Fibroblast of pulmonary artery (primary cell): ENCODE results near the gene BCAS1.

Source experiments
- DNase-seq: peaks from one replicate; pipeline ENCODE4 v3.0.0-alpha.2; 2010; ENCODE audit warnings: low read depth
- H3K4me3 ChIP-seq: replicated peaks from 2 replicates; pipeline ENCODE4 v1.5.1; 2011; ENCODE audit warnings: low read depth, mild to moderate bottlenecking, control low read depth, low read length, moderate library complexity
- TF ChIP-seq, protein P1 (sequence below): IDR thresholded peaks from 2 replicates; pipeline ENCODE4 v1.5.1; 2011; ENCODE audit warnings: mild to moderate bottlenecking, control low read depth, low read length, inconsistent platforms; ENCODE audit errors: missing control alignments

BCAS1 gene

DNA sequence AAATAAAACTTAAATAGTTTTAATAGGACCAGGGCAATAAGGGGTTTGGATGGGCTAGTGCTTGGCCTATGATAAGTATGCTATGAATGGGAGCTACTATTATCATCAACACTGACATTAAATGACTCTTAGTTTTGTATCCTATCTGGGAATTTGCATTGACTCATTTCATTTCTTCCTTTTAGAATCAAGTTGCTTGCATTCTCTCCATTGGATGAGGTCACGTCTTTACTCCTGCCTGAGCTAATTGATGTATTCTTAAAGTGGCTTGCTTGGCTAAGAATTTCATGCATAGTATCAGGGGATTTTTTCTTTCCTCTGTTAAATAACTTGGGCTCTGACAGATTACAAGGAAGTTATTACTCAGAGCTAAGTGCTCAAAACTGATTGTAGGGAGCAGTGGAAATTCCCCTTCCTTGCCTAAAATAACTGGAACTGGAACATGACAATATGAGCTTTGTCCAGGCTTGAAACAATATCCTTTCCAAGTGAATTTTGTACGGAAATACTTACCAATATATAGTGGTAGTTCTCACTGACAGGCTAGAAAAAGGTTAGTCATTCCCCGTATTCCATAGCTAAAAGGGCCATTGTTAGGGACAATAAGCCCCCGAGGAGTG is 169.9 kb downstream of the BCAS1 start:
- DNase-seq: peak; percentile 88
- H3K4me3 ChIP-seq: no peak overlapping the region

DNA sequence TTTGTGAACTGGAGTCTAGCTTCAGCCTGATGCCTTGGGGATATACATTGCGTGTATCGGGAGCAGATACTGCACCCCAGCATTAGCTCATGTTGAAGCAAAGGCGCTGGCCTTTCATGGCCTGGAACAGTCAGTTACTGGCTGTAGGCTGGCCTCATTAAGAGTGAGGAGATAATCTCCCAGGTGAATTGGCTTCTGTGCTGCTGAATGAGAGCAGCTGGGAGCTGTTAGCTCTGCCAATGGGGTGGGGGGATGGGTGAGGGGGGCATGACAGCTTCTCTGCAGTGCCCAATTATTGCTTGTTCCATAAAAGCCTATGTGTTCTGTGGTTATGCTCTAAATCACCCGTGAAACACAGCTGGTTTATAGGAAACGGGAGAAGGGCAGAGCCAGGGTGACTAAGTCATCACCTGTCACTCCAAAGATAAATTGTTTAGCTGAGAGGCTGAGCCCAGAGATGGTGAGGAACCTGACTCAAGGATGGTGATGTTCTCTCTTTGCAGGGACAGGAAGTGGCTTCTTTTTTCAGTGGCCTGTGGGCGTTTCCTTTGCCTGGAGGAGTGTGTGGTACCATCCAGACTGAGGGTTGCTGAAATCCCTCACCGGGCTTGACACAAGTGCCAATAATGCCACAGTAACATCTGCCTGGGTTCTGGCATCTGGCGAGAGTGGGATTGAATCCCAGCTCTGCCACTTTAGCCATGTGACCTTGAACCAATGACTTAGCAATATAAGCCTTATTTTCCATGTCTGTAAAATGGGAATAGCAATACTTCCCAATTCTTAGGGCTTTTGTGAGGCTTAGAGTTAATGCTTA is 170.8 kb downstream of the BCAS1 start:
- no peak overlapping the region for H3K4me3 ChIP-seq
- DNase-seq: peak; percentile 58
- TF ChIP-seq, protein P1, sequence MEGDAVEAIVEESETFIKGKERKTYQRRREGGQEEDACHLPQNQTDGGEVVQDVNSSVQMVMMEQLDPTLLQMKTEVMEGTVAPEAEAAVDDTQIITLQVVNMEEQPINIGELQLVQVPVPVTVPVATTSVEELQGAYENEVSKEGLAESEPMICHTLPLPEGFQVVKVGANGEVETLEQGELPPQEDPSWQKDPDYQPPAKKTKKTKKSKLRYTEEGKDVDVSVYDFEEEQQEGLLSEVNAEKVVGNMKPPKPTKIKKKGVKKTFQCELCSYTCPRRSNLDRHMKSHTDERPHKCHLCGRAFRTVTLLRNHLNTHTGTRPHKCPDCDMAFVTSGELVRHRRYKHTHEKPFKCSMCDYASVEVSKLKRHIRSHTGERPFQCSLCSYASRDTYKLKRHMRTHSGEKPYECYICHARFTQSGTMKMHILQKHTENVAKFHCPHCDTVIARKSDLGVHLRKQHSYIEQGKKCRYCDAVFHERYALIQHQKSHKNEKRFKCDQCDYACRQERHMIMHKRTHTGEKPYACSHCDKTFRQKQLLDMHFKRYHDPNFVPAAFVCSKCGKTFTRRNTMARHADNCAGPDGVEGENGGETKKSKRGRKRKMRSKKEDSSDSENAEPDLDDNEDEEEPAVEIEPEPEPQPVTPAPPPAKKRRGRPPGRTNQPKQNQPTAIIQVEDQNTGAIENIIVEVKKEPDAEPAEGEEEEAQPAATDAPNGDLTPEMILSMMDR: no peak

More for the DNA sequence above, 169.9 kb downstream of the BCAS1 start:
- TF ChIP-seq, protein P1: no peak

DNA sequence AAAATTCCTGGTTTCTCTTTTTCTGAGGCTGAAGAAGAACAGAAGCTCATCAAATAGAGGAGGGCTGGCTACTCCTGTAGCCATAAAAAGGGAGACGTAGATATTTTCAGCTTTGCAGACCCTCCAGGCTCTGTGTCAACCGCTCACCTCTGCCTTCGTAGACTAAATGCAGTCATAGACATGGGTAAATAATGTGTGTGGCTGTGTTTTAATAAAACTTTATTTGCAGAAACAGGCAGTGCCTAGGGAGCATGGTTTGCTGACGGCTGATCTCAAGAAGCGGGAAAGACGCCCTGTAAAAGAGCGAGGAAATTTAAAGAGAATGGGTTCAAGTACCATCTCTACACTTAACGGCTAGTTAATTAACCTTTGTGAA is 171.8 kb downstream of the BCAS1 start:
- TF ChIP-seq, protein P1: no peak
- DNase-seq: no peak
- no peak overlapping the region for H3K4me3 ChIP-seq

DNA sequence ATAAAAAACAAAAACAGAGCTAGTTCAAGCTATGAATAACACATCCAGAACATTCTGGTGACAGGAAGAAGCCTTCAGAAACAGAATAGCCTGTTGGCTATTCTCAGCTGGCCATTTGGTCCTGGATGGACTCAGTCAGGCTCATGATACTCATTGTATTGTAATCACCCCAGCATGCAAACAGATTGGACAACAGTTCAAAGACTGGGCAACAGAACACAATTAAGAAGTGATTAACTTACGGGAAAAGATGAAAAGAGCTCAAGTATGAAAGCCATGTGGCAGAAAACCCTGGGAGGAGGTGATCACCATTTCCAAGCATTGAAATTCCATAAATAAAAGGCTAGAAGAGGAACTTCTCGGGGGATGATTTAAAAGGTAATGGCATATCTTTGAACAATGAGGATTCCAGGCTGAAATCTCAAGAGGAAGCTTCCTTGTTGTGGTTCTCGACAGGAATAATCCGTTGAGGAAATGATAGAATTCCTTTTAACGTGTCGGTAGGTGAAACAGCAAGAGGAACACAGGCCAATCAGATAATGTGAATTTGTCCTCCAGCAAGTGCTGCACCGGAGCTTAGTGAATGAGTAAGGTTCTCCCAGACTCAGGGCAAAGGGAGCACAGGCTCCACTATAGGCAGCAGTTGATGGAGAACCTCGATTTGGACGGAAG is 172.4 kb downstream of the BCAS1 start:
- H3K4me3 ChIP-seq: no peak overlapping the region
- TF ChIP-seq, protein P1: no peak
- DNase-seq: no peak

DNA sequence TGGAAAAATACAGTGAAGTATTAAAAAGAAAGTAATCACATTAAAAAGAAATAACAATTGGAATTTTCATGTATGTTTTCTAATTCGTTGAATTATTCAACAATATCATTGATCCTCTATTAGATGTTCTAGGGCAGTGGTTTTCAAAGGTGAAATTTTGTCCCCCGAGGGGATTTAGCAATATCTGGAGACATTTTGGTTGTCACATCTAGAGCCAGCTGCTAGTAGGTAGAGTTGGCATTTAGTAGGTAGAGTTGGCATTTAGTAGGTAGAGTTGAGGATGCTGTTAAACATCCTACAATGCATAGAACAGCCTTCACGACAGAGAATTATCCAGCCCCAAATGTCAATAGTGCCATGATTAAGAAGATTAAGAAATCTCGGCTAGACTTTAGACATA is 173.7 kb downstream of the BCAS1 start:
- no peak for DNase-seq
- TF ChIP-seq, protein P1: no peak

DNA sequence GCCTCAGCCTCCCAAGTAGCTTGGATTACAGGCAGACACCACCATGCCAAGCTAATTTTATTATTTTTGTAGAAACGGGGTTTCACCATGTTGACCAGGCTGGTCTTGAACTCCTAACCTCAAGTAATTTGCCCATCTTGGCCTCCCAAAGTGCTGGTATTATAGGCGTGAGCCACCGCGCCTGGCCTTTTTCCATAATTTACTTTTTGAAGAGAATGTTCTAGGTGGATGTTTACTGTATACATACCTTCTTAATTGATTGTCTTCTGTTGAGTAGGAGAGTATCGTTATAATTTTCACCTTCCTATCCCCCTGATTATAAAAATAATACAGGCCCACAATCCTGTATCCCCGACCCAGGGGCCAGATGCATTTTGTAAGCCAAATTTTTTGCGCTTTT is 174.4 kb downstream of the BCAS1 start:
- DNase-seq: no peak
- TF ChIP-seq, protein P1: no peak
- H3K4me3 ChIP-seq: no peak overlapping the region

More for the DNA sequence above, 173.7 kb downstream of the BCAS1 start:
- H3K4me3 ChIP-seq: no peak overlapping the region
